Neural cell (in vitro differentiated cells): Measurements from ENCODE around the gene DGLUCY. TPM values are rescaled to one million over a fixed set of nuclear protein-coding genes. Genes with fewer than 3 reads are reported as not detected.

Experiments used
- H2AFZ ChIP-seq: fragments of 200-600, 300-800 bp; sonication (generic), shearing (Covaris generic); 2 replicates; pipeline ENCODE4 v1.6.0; 2014; ENCODE audit warnings: low read depth, mild to moderate bottlenecking, antibody characterized with exemption, low read length, moderate library complexity
- H3F3A ChIP-seq: fragments of 200-600 bp; shearing (Covaris generic); 2 replicates; pipeline ENCODE4 v1.6.1; 2016; ENCODE audit warnings: mild to moderate bottlenecking, moderate library complexity, mixed read lengths, antibody characterized with exemption, low read length; ENCODE audit not compliant: insufficient read depth, poor library complexity, severe bottlenecking
- H3K27ac ChIP-seq: fragments of 200-600, 300-800 bp; sonication (generic), shearing (Covaris generic); 2 replicates; pipeline ENCODE4 v1.5.1; 2014; ENCODE audit warnings: mild to moderate bottlenecking, low read length, moderate library complexity
- H3K27me3 ChIP-seq: fragments of 300-800, 200-600 bp; sonication (generic), shearing (Covaris generic); 2 replicates; pipeline ENCODE4 v1.6.0; 2014; ENCODE audit warnings: mild to moderate bottlenecking, low read depth, low read length, moderate library complexity; ENCODE audit not compliant: insufficient read depth
- H3K36me3 ChIP-seq: fragments of 300-800, 200-600 bp; sonication (generic), shearing (Covaris generic); 2 replicates; pipeline ENCODE4 v1.5.1; 2014; ENCODE audit warnings: mild to moderate bottlenecking, antibody characterized with exemption, low read length, moderate library complexity; ENCODE audit not compliant: insufficient read depth
- H3K4me2 ChIP-seq: fragments of 300-800, 200-600 bp; sonication (generic), shearing (Covaris generic); 2 replicates; pipeline ENCODE4 v1.6.0; 2014; ENCODE audit warnings: mild to moderate bottlenecking, low read length
- H3K4me3 ChIP-seq: fragments of 300-800, 200-600 bp; sonication (generic), shearing (Covaris generic); 2 replicates; pipeline ENCODE4 v1.5.1; 2014; ENCODE audit warnings: mild to moderate bottlenecking, low read length, moderate library complexity
- H3K79me2 ChIP-seq: fragments of 200-600 bp; shearing (Covaris generic); replicated peaks from 2 replicates; pipeline ENCODE4 v1.6.0; 2014; ENCODE audit warnings: mild to moderate bottlenecking, low read length, moderate library complexity; ENCODE audit not compliant: insufficient read depth
- H3K9ac ChIP-seq: fragments of 300-800, 200-600 bp; sonication (generic), shearing (Covaris generic); 2 replicates; pipeline ENCODE4 v1.6.1; 2016; ENCODE audit warnings: mild to moderate bottlenecking, low read length, mixed read lengths
- H3K9me2 ChIP-seq: fragments of 200-600 bp; shearing (Covaris generic); 2 replicates; pipeline ENCODE4 v1.6.1; 2016; ENCODE audit warnings: mild to moderate bottlenecking, low read length, mixed read lengths; ENCODE audit not compliant: insufficient read depth
- H3K9me3 ChIP-seq: fragments of 200-600, 300-800 bp; sonication (generic), shearing (Covaris generic); 2 replicates; pipeline ENCODE4 v1.6.1; 2016; ENCODE audit warnings: mild to moderate bottlenecking, mixed run types, low read length, moderate library complexity, mixed read lengths
- H4K20me1 ChIP-seq: fragments of 200-600 bp; shearing (Covaris generic); 2 replicates; pipeline ENCODE4 v1.6.1; 2016; ENCODE audit warnings: mild to moderate bottlenecking, mixed run types; ENCODE audit not compliant: insufficient read depth
- EP300 ChIP-seq: fragments of 450-650 bp; conservative IDR thresholded peaks from 2 replicates; pipeline ENCODE4 v1.6.1; 2014; ENCODE audit warnings: antibody characterized with exemption, mild to moderate bottlenecking, moderate library complexity; ENCODE audit not compliant: poor library complexity, severe bottlenecking
- EZH2 ChIP-seq: fragments of 200-600, 300-800 bp; shearing (Covaris generic), sonication (generic); IDR thresholded peaks from 2 replicates; pipeline ENCODE4 v1.6.1; 2014; ENCODE audit warnings: antibody characterized with exemption, low read length, borderline replicate concordance, mild to moderate bottlenecking; ENCODE audit not compliant: insufficient read depth, poor library complexity, severe bottlenecking
- MXI1 ChIP-seq: fragments of 450-650 bp; conservative IDR thresholded peaks from 2 replicates; pipeline ENCODE4 v1.6.1; 2014; ENCODE audit warnings: antibody characterized with exemption, mild to moderate bottlenecking; ENCODE audit not compliant: poor library complexity, severe bottlenecking
- POLR2AphosphoS5 ChIP-seq: IDR thresholded peaks from 2 replicates; pipeline ENCODE4 v1.6.1; 2012
- RAD21 ChIP-seq: fragments of 450-650 bp; conservative IDR thresholded peaks from 2 replicates; pipeline ENCODE4 v1.6.1; 2014; ENCODE audit warnings: antibody characterized with exemption, mild to moderate bottlenecking, moderate library complexity
- SMC3 ChIP-seq: fragments of 450-650 bp; conservative IDR thresholded peaks from 2 replicates; pipeline ENCODE4 v1.6.1; 2014; ENCODE audit warnings: antibody characterized with exemption, mild to moderate bottlenecking, moderate library complexity; ENCODE audit not compliant: poor library complexity
- TAF1 ChIP-seq: IDR thresholded peaks from 2 replicates; pipeline ENCODE4 v1.6.1; 2012; ENCODE audit warnings: low read depth
- polyA plus RNA-seq: library from polyadenylated mRNA; depleted of rRNA; stranded (reverse); fragments of >200 nt; gene quantifications from 2 replicates; pipeline ENCODE4 v1.2.3, GENCODE V29; 2014
- TF ChIP-seq, protein P1 (sequence below): IDR thresholded peaks from 2 replicates; pipeline ENCODE4 v1.6.1; 2012; ENCODE audit warnings: borderline replicate concordance
- TF ChIP-seq, protein P2 (sequence below): fragments of 450-650 bp; IDR thresholded peaks from 2 replicates; pipeline ENCODE4 v1.5.1; 2014; ENCODE audit warnings: antibody characterized with exemption, mild to moderate bottlenecking, moderate library complexity; ENCODE audit not compliant: poor library complexity, severe bottlenecking

Gene DGLUCY
- polyA plus RNA-seq, 1 donor from 2014 or later = 30.5 TPM

DNA sequence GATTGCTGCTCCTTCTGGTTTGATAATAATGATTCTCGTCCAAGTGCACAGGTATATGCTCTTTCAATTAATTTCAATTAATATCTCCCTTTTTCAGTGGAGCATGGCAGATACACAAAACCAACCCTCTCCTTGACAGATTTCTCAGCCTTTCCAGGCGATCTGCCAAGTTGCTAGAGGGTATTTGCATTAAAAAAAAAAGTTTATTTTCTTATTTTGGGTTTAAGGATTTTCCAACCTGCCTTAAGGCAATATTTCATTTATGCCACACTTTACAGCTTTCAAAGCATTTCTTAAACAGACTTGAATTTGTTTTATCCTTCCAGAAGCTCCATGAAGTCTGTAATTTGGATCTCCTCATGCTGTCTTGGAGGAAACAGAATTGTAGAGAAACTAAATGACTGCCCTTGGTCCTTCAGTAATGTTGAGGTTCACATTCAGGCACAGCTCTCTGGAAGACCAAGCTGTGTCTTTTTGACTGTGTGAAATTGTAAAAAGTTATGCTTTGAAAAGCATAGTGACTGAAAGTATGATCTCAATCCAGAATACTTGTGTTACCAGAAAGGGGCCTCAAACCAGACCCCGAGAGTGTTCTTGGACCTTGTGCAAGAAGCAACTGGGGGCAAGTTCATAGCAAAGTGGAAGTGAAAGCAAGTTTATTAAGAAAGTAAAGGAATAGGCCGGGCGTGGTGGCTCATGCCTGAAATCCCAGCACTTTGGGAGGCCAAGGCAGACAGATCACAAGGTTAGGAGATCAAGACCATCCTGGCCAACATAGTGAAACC lies 2.3 kb downstream of the DGLUCY start:
- Histone ChIP-seq H2AFZ (no peak overlapping the region), H3K36me3 (no peaks in the 10 kb centered on the region), H3K9me3 (no peaks in the 10 kb centered on the region), H3K4me3 (no peak overlapping the region), H3K27ac (no peak overlapping the region), H3K27me3 (no peaks in the 10 kb centered on the region), H4K20me1 (no peaks in the 10 kb centered on the region), H3K9ac (no peak overlapping the region), H3K4me2 (no peak overlapping the region), H3K9me2 (no peaks in the 10 kb centered on the region), H3F3A (no peaks in the 10 kb centered on the region), H3K79me2 (no peaks in the 10 kb centered on the region)
- no peak for TF ChIP-seq MXI1
- TF ChIP-seq EP300 = no peak
- TF ChIP-seq, protein P1, sequence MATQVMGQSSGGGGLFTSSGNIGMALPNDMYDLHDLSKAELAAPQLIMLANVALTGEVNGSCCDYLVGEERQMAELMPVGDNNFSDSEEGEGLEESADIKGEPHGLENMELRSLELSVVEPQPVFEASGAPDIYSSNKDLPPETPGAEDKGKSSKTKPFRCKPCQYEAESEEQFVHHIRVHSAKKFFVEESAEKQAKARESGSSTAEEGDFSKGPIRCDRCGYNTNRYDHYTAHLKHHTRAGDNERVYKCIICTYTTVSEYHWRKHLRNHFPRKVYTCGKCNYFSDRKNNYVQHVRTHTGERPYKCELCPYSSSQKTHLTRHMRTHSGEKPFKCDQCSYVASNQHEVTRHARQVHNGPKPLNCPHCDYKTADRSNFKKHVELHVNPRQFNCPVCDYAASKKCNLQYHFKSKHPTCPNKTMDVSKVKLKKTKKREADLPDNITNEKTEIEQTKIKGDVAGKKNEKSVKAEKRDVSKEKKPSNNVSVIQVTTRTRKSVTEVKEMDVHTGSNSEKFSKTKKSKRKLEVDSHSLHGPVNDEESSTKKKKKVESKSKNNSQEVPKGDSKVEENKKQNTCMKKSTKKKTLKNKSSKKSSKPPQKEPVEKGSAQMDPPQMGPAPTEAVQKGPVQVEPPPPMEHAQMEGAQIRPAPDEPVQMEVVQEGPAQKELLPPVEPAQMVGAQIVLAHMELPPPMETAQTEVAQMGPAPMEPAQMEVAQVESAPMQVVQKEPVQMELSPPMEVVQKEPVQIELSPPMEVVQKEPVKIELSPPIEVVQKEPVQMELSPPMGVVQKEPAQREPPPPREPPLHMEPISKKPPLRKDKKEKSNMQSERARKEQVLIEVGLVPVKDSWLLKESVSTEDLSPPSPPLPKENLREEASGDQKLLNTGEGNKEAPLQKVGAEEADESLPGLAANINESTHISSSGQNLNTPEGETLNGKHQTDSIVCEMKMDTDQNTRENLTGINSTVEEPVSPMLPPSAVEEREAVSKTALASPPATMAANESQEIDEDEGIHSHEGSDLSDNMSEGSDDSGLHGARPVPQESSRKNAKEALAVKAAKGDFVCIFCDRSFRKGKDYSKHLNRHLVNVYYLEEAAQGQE = no peak
- TF ChIP-seq SMC3 = no peak
- TF ChIP-seq, protein P2, sequence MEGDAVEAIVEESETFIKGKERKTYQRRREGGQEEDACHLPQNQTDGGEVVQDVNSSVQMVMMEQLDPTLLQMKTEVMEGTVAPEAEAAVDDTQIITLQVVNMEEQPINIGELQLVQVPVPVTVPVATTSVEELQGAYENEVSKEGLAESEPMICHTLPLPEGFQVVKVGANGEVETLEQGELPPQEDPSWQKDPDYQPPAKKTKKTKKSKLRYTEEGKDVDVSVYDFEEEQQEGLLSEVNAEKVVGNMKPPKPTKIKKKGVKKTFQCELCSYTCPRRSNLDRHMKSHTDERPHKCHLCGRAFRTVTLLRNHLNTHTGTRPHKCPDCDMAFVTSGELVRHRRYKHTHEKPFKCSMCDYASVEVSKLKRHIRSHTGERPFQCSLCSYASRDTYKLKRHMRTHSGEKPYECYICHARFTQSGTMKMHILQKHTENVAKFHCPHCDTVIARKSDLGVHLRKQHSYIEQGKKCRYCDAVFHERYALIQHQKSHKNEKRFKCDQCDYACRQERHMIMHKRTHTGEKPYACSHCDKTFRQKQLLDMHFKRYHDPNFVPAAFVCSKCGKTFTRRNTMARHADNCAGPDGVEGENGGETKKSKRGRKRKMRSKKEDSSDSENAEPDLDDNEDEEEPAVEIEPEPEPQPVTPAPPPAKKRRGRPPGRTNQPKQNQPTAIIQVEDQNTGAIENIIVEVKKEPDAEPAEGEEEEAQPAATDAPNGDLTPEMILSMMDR = no peak
- TF ChIP-seq RAD21 = no peak
- no peak for TF ChIP-seq EZH2
- TF ChIP-seq POLR2AphosphoS5 = no peak
- TF ChIP-seq TAF1 = no peak

- Histone ChIP-seq H3K27ac (no peak overlapping the region), H3K9me2 (no peaks in the 10 kb centered on the region), H3K4me3 (no peak overlapping the region)
Observed at GRCh38 chr14:91116913-91117588, 3.2 kb downstream of the DGLUCY start.

More at GRCh38 chr14:91116913-91117588, 3.2 kb downstream of the DGLUCY start:
- Histone ChIP-seq H3K9me3 (no peaks in the 10 kb centered on the region), H3K36me3 (no peaks in the 10 kb centered on the region), H3K27me3 (no peaks in the 10 kb centered on the region), H4K20me1 (no peaks in the 10 kb centered on the region), H3F3A (no peaks in the 10 kb centered on the region), H2AFZ (no peak overlapping the region), H3K79me2 (no peaks in the 10 kb centered on the region), H3K4me2 (no peak overlapping the region), H3K9ac (no peak overlapping the region)
- no peak for TF ChIP-seq MXI1
- TF ChIP-seq EP300 = no peak
- no peak for TF ChIP-seq RAD21
- no peak for TF ChIP-seq EZH2
- TF ChIP-seq POLR2AphosphoS5 = no peak
- no peak for TF ChIP-seq SMC3
- TF ChIP-seq, protein P1 = no peak
- TF ChIP-seq, protein P2 = no peak
- TF ChIP-seq TAF1 = no peak
